Stimulated activated CD4-positive, alpha-beta T cell treated with anti-CD3 and anti-CD28 coated beads, TNF-alpha, amount 100 ng/mL, for 1 hour (primary cell): Measurements from ENCODE around the gene ANKRD13D.

Experiments
- DNase-seq, 3 donors: peaks; one replicate each; pipeline ENCODE4 v3.0.0-alpha.2; 2020; ENCODE audit warnings: low read depth in 3 of 3, low spot score in 1 of 3

ANKRD13D gene

DNA sequence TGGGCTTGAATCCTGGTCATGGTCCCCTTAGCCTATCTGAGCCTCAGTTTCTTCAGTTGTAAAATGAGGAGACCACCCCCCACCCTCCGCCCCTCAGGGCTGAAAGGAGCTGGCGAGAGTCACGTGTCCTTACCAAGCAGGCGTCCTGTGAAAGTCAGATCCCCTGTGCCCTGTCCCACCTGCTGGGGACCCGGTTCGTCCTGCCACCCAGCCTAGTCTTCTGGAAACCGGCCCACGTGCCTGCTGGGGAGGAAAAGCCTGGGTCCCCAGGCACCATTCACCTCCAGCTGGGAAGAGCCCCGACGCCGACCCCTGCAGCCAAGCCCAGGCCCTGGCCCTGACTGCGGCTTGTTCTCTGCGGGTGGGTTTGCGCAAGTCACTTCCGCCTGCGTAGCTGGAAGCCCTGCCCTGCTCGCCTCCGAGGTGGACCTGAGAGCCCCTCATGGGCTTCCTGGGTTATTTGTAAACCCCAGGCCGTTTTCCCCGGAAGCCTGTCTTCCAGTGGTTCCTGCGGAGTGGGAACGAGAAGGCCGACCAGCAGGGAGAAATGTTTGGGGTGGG lies 13.5 kb downstream of the ANKRD13D start:
- DNase-seq = no peak

DNA sequence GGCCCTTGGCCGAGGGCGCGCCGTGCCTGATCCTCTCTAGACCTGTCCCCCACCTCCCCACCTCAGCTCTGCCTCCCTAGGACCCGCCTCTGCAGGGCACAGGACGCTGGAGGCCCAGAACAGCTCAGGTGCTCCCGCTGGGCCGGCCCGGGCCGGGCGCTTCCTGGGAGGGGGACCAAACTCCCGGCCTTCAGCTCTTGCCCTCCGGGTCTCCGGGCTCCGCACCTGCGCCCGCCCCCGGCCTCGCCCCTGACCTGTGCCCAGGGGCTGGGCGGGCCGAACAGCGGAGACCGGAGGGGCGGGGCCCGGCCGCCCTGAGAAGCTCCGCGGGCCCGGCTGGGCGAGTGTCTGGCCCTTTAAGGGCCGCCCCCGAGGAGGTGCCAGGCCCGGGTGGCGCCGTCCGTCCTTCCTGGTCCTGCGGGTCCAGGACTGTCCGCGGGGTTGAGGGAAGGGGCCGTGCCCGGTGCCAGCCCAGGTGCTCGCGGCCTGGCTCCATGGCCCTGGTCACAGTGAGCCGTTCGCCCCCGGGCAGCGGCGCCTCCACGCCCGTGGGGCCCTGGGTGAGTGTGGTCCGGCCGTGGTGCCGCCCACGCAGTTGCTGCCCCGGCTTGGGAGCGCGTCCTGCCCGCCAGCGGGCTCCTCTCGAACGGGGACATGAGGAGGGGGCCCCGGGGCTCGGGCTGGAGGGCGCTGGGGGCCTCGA lies 14.2 kb downstream of the ANKRD13D start, which contains the start of gene SSH3:
Gene SSH3 (plus strand): TSS at position 399 of the 703 bp plus-strand sequence. CDS start 96 bp downstream, at position 495.
- DNase-seq = no peak

DNA sequence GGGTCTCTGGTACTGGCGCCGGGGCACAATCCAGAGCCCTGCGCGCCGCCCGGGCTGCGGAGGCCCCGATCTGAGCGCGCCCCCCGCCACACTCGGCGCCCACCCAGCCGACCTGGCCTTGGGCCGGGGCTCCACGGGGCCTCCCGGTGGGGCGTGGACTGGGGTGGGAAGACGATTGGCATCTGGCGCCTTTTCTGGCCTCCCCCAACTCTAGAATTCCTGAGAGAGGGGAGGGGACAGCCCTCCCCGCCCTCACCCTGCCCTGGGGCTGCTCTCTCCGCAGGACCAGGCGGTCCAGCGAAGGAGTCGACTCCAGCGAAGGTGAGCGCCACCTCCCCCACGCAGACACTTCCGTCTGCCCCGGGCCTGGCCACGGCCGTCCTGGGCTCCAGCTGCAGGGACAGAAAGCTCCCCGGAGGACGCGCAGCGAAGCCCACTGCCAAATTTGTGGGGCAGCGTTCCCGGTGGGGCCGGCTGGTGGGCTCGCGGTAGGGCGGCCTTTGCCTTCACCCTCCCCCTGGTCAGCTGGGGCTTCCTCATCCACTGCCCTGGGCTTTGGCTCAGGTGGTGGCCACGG lies 14.8 kb downstream of the ANKRD13D start:
- no peak for DNase-seq

DNA sequence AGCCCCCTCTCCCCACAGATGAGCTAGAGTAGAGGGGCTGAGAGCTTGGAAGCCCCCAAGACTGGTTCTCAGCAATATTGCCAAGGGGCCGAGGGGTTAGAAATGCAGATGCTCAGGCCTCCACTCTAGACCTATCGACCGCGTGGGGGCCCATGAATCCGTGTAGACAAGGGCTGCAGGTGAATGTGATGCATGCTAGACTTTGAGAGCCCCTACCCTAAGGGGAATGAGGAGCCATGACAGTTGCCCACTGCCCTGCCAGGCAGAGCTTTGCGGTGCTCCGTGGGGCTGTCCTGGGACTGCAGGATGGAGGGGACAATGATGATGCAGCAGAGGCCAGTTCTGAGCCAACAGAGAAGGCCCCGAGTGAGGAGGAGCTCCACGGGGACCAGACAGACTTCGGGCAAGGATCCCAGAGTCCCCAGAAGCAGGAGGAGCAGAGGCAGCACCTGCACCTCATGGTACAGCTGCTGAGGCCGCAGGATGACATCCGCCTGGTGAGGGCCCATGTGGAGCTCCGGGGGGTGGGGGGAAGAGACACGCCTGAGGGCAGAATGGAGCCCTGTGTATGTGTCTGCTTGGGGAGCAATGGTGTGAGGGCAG lies 15.5 kb downstream of the ANKRD13D start:
- DNase-seq = no peak

DNA sequence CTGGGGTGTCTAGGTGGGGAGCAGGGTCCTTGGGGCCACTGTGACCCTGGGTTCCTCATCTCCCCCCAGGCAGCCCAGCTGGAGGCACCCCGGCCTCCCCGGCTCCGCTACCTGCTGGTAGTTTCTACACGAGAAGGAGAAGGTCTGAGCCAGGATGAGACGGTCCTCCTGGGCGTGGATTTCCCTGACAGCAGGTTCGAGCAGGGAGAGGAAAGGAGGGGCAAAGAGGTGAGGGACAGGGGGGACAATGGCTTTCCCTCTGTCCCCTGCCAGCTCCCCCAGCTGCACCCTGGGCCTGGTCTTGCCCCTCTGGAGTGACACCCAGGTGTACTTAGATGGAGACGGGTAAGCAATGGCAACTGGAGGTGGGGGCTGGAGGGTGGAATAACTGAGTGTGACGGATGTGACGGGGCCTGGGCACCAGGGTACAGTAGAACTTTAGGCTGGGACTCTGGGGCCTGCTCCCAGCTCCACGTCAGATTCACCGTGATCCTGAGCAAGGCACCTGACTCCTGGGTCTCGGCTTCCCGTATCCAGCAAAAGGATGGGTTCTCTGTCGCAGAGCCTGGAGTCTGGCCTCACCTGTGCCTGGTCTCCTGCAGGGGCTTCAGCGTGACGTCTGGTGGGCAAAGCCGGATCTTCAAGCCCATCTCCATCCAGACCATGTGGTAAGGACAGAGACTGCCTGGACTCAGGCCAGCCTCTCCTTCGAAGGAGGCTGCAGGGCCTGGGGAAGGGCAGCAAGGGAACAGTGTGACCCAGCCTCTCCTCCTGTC lies 17.9 kb downstream of the ANKRD13D start:
- no peak for DNase-seq

DNA sequence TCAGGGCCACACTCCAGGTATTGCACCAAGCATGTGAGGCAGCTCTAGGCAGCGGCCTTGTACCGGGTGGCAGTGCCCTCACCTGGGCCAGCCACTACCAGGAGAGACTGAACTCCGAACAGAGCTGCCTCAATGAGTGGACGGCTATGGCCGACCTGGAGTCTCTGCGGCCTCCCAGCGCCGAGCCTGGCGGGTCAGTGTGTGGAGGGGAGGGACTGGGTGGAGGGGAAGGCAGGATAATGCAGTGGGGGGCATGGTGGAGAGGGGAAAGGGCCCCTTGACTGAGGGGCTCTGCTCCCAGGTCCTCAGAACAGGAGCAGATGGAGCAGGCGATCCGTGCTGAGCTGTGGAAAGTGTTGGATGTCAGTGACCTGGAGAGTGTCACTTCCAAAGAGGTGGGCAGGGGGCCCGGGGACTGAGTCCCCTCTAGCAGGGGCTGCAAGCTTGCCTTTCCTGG lies 18.5 kb downstream of the ANKRD13D start:
- DNase-seq = no peak

DNA sequence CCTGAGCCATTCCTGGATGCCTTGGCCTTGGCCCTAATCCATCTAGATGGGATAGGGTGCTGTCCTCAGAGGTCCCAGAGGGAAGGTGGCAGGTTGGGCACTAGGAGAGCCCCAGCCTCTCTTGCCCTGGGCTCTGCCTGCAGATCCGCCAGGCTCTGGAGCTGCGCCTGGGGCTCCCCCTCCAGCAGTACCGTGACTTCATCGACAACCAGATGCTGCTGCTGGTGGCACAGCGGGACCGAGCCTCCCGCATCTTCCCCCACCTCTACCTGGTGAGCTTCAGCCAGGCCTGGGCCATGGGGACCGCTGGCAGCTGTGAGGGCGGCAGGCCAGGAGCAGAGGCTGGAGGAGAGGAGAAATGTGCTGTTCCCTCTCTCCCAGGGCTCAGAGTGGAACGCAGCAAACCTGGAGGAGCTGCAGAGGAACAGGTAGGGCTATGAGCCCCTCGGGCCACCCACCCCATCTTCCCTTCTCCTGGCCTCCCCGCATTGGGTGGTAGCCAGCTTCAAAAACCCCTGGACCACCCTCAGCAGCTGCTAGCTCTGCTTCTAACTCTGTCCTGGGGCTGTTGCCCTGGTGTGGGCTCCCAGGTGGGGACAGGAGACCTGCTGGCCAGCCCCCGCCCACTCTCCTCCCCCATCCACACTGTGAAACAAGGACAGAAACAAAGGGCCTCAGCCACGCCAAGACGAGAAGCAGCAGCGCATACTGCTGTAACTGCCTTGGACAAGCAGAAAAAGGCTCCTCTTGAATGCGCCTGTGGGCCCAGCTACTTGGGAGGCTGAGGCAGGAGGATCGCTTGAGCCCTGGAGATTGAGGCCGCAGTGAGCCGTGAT lies 19.1 kb downstream of the ANKRD13D start:
- no peak for DNase-seq

DNA sequence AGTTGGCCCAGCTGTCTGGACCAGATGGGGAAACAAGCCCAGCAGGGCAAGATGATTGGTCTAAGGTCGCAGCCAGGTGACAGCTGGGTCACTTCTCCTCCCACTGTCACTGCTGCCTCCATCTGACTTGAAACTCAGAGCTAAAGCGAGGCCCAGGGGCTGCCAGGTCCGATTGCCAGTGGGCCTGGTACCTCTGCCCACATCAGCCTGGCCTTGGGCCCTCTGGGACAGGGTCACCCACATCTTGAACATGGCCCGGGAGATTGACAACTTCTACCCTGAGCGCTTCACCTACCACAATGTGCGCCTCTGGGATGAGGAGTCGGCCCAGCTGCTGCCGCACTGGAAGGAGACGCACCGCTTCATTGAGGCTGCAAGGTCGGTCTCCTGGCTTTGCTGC lies 20.1 kb downstream of the ANKRD13D start:
- DNase-seq = no peak

DNA sequence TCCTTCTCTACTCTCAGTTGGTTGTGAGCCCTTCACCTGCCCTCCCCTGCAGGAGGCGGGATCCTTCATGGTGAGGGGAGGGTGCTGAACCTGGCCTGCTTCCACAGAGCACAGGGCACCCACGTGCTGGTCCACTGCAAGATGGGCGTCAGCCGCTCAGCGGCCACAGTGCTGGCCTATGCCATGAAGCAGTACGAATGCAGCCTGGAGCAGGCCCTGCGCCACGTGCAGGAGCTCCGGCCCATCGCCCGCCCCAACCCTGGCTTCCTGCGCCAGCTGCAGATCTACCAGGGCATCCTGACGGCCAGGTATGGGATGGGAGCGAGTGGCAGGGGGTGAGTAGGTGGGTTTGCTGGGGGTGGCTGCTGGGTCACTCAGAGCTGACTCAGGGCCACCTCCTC lies 20.6 kb downstream of the ANKRD13D start:
- no peak for DNase-seq

DNA sequence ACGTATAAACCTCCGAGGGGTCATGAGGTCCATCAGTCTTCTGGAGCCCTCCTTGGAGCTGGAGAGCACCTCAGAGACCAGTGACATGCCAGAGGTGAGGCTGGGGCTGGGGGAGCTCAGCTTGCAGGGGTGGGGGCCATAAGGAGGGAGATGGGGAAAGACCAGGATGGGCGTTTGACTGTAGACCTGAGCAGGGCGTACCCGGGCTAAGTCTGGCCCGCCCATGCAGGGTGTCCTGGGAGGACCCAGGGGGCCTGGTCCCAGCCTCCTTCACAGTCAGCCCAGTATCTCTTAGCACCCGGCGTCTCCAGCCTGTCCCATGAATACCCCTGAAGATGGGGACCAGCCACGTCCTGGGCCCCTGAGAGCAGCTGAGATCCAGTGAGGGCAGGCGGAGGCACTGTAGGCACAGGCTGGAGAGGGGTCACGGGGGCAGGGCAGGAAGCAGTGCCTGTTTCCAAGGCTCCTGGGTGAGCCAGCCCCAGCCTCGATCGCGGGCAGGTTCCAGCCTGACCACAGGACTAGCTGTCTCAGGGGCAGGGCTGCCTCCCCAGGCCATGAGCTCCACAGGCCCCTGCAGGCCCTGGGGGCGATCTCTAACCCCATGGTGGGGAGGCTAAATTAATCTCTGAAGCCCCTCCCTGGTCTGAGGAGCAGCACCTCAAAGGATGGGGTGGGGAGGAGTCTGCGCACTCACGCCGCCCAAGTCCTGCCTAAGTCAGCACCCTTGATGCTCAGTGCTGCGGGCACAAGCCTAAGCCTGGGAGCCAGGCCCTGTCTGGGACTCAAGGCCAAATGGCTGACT lies 21.3 kb downstream of the ANKRD13D start:
- no peak for DNase-seq

DNA sequence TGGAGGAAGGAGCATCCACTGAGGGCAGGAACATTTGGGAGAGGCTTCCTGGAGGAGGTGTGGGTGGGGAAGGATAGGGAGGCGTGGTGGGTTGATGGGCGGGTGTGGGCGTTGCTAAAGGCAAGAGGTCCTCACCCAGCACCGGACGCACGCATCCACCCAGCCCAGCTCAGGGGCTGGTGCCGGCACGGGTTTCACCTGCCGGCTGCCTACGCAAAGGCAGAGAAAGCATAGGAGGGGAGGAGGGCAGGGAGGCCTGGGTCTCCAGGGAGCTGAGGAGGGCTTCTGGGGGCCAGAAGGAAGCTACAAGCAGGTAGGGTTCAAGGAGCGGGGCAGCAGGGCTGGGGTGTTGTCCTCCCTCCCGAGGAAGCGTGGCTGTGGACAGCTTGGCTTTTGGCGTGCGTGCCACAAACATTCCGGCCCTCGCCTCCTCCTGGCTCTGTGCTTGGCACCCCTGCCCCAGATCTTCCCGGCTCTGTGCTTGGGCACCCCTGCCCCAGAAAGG lies 22.0 kb downstream of the ANKRD13D start:
- DNase-seq = no peak

DNA sequence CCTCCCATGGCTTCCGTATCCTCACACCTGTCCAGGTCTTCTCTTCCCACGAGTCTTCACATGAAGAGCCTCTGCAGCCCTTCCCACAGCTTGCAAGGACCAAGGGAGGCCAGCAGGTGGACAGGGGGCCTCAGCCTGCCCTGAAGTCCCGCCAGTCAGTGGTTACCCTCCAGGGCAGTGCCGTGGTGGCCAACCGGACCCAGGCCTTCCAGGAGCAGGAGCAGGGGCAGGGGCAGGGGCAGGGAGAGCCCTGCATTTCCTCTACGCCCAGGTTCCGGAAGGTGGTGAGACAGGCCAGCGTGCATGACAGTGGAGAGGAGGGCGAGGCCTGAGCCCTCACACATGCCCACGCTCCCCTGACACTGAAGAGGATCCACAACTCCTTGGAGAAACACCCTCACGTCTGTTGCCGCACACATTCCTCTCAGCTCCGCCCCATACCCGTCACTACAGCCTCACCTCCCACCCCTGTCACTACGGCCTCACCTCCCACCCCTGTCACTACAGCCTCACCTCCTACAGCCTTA lies 22.5 kb downstream of the ANKRD13D start:
- DNase-seq = no peak

DNA sequence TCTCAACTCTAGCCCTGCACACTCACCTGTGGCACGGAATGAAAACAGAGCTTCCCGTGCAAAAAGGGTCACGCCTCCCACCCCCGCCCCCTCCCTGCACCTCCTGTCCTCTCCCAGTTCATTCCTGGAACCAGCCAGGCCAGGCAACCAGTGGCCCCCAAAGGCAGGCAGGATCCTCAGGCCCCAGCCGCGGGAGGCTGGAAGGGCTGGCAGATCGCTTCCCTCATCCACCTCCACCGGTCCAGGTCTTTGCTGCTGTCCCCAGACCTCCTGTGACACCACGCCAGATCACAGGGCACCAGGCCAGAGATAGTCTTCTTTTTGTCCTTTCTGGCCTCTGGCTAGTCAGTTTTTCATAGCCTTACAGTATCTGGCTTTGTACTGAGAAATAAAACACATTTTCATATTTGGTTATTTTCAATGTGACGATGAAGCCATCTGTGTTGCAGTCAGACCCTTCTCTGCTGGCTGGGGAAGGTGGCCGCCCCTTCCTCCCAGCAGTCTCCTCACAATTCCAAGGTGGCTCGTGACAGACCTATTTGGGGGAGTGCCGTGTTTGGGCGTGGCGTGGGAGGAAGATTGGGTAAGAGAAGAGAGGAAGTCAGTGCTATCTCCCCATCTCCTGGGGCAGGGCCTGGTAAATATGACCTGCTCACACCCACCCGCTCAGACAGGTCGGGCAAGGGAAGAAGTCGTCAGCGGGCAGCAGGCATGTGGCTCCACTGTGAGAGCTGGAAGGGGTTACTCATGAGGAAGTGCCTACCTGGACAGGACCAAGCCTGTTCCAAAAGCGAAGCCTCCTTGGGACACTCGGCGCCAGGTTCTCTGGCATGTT lies 23.3 kb downstream of the ANKRD13D start:
- DNase-seq = no peak

DNA sequence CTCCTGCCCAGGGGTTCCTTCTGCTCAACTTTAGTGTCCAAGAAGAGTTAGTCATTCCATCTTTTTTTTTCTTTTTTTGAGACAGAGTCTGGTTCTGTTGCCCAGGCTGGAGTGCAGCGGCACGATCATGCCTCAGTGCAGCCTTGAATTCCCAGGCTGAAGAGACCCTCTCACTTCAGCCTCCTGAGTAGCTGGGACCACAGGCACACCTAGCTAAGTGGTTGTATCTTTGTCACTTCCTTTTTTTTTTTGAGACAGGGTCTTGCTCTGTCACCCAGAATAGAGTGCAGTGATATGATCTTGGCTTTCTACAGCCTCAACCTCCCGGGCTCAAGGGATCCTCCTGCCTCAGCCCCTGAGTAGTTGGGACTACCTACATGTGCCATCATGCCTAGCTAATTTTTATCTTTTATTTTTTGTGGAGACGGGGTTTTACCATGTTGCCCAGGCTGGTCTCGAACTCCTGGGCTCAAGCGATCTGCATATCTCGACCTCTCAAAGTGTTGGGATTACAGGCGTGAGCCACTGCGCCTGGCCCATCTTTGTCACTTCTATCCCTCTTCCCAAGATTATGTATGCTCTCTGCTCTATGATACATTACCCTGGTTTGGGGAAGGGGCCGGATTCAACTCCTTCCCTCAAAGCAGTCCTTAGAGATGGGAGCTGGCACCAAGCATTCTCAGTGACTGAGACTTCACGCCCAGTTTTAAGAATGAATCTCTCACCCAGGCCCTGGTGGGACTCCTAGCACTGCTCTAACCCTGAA lies 24.2 kb downstream of the ANKRD13D start:
- no peak for DNase-seq

DNA sequence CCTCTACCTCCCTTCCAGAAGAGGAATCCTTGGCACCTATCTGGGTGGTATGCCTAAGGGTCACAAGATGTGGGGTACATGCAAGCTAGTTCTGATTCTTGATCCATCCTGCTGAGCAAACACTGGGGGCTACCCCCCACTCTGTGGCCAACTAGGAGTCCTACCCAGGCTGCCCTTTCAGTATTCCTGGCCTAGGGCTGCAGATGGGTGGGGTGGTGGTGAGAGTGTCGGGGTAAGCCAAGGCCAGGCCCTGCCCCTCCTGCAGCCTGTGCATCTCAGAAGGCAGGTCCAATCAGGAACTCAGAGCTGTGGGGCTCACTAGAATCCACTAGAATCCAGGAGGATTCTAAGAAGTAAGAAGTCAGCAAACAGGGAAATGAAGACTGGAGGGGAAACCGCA lies 25.1 kb downstream of the ANKRD13D start:
- DNase-seq = no peak

DNA sequence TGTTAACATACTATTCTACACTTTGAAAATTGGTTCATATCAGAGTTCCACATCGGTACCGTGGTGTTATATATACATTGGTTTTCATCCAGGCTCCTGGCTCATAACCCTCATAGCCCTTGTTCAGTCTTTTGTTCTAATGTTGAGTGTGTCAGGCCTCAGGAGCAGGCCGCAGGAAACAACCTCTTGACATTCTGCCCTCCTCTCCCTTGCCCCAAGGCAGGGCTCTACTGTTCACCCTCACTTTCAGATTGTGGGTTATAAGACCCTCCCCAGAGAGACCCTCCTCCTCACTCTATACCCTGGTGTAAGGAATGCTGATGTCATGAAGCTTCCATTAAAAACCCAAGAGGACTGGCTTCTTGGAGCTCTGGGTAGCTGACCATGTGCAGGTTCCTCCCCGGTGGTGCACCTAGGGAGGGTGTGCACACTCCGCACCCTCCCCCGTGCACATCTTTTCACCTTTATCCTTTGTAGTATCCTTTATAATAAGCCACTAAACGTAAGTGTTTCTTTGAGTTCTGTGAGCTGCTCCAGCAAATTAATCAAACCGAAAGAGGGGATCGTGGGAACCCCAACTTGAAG lies 26.3 kb downstream of the ANKRD13D start:
- DNase-seq = no peak

DNA sequence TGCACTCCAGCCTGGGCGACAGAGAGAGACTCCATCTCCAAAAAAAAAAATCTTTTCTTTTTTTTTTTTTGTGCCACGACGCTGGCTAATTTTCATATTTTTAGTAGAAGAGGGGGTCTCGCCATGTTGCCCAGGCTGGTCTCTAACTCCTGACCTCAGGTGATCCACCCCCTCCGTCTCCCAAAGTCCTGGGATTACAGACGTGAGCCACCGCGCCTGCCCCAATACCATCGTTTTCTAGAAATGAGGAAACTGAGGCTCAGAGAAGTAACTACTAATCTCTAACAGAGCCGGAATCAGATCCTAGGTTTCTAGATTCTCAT lies 27.7 kb downstream of the ANKRD13D start:
- DNase-seq = no peak
